Epithelial cell of proximal tubule (primary cell): ENCODE results near the gene VOPP1. TPM values are rescaled to one million over a fixed set of nuclear protein-coding genes. Genes with fewer than 3 reads are reported as not detected.

ENCODE experiments used
- DNase-seq: peaks from one replicate; pipeline ENCODE4 v3.0.0-alpha.2; 2011; ENCODE audit warnings: low read depth
- H3K4me3 ChIP-seq: 2 replicates; pipeline ENCODE4 v1.5.1; 2011; ENCODE audit warnings: low read depth, mild to moderate bottlenecking, low read length
- CTCF ChIP-seq: conservative IDR thresholded peaks from 2 replicates; pipeline ENCODE4 v1.5.1; 2012; ENCODE audit warnings: low read depth, mild to moderate bottlenecking, low read length
- total RNA-seq: library from RNA; depleted of rRNA; stranded (reverse); fragments of >200 nt; gene quantifications from 2 replicates; pipeline ENCODE4 v1.2.3, GENCODE V29; 2015

The VOPP1 gene
- total RNA-seq, 1 donor from 2014 or later = 98.3 TPM

DNA sequence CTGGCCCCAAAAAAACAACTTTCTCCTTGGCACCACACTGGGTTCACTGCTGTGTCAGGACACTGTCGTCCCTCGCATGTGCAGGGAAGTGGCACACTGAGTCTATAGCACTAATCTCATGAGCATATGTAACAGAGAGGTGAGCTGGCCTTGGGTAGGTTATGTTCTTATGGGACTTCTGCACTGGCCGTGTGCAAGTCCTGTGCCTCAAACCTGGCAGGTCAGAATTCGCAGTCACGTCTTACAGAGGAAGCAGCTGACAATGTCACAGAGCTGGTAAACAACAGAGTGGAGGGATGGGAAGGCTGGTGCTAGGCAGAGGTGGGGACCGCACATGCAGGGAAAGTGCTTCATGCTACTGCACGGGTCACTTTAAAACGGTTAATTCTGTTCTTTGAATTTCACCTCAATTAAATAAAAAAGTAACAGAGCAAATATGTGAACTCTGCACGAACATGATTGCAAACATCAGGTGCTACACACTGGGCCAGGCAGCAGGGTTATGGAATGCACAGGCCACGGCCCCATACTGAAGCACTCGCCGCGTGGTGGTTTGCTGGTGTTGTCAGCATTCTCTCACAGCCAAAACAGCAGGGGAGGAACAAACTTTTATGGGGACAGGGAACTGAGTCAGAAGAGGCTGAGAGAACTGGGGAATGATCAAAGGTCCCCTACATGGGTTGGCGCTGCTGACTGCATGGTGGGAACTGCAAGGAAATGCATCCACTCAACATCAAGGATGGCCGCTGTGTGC, 54.2 kb downstream of the VOPP1 start:
- no peak for TF ChIP-seq CTCF
- no peak for DNase-seq
- H3K4me3 ChIP-seq = no peak overlapping the region

DNA sequence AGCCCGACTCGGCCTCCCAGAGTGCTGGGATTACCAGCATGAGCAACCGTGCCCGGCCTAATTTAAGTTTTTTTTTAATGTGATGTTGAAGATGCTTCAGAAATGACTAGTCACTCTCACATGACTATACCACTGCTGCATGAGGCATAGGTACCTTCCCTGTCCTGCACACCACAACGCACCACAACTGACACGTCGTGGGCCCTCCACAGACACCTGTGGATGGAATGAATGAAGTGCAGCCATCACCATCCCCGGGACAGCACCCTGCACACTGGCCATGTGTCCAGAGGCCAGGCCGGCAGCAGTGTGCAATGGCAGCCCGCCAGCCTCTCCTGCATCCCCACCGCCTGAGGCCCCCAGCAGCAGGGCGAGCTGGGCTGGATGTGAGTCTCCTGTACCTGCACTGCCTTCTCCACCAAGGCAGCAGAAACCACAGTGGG, 55.1 kb downstream of the VOPP1 start:
- no peak for TF ChIP-seq CTCF
- H3K4me3 ChIP-seq = no peak overlapping the region
- no peak for DNase-seq

DNA sequence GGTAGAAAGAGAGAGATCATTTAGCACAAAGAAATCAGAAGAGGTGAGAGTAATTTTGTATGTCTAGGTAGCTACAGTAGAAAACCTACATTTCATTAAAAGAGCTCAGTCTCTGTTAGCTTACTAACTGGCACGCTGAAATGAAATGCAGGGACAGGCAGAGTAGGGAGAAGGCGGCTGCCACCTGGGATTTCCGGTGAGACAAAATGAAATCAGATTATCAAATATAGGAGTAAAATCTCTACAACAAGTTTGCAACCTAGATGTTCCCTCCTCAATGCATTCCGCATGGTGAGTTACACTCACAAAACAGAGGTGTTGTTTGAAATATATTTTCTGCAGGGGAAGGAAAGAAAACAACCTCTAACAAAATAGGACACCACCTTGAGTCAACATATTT, 55.9 kb downstream of the VOPP1 start:
- TF ChIP-seq CTCF = no peak
- H3K4me3 ChIP-seq = no peak overlapping the region
- no peak for DNase-seq

- no peak for DNase-seq
- no peak overlapping the region for H3K4me3 ChIP-seq
- no peak for TF ChIP-seq CTCF
Measured at GRCh38 chr7:55515569-55516279, 56.6 kb downstream of the VOPP1 start.

DNA sequence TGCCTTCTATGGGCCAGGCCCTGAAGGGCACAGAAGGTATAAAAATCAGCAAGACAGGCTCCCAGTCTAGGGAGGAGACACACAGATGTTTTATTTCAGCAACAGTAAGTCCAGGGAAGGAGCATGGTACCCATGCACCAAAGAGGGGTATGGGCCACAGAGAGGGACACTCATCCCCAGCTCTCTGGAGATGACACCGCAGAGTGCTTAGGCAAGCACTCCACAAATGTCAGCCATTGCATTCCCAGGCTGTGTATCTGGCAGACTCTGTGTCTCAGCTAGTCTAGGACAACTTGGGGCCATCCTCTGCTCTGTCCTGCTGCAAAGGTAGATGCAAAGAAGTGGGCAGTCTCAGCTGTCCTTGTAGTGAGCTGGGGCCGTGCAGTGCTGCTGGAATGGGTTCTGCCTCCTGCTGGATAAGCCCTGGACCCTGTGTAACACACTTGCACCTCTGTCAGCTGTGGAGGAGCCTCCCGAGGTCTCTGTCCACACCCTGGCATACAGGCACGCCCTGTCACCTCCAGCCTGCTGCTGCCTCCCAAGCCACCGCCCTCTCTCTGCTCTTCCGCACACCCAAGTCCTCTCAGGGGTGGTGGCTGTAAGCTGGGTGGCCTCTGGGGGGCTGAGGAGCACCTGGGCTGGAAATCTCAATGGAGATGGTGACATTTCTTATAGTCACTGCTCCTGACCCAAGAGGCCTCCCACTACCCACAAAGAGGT, 57.6 kb downstream of the VOPP1 start:
- DNase-seq = no peak
- TF ChIP-seq CTCF = no peak
- no peak overlapping the region for H3K4me3 ChIP-seq

- no peak for DNase-seq
- H3K4me3 ChIP-seq = no peak overlapping the region
- no peak for TF ChIP-seq CTCF
Measured at GRCh38 chr7:55513868-55514267, 58.4 kb downstream of the VOPP1 start.
